Measurements from ENCODE around the gene SLC25A12. TPM values are rescaled to one million over a fixed set of nuclear protein-coding genes. Genes with fewer than 3 reads are reported as not detected.

The SLC25A12 gene
- total and polyA plus RNA-seq, 2 donors (not counting 3 experiments of a cell fraction or from before 2014, with no cell fraction given) = 13.6 to 17.1 TPM

- no peak for FAIRE-seq
- dilution Hi-C loops (cut with MboI; ENCODE audit: extremely low pct_ligation_motif_present, low sequenced_read_pairs) (no loop called here), intact Hi-C loops (cut with micrococcal nuclease) (loop anchor here (10.0 kb wide), 1 partner anchor 211 kb away; the partner anchor contains the start of gene DLX2)
- Histone ChIP-seq H3K79me2 (ENCODE audit: control insufficient read depth, insufficient read depth, low read length) (no peaks in the 10 kb centered on the region), H3K27ac (ENCODE audit: insufficient read depth, low read depth, low read length) (no peak overlapping the region), H3K9me1 (replicated peaks; ENCODE audit: control insufficient read depth, extremely low read depth, insufficient read depth, low read length) (no peaks in the 10 kb centered on the region), H3K4me2 (ENCODE audit: insufficient read depth, low read length) (peak overlapping the region; percentile 61), H3K4me3 (replicated peaks in 1 of 3; ENCODE audit: insufficient read depth in 1 of 3, low read depth in 1 of 3, low read length in 3 of 3) (peak overlapping the region; percentile 63 to 83 (median 64)), H4K20me1 (replicated peaks; ENCODE audit: control insufficient read depth, extremely low read depth, insufficient read depth, low read length) (no peaks in the 10 kb centered on the region), H3K27me3 (ENCODE audit: control insufficient read depth in 2 of 2, insufficient read depth in 2 of 2, low read length in 2 of 2) (no peaks in the 10 kb centered on the region), H3K9me3 (replicated peaks; ENCODE audit: control insufficient read depth, insufficient read depth, low read length) (no peaks in the 10 kb centered on the region), H3K4me1 (ENCODE audit: control insufficient read depth, extremely low read depth, insufficient read depth, low read length) (peaks cover 9% of the 10 kb centered on the region), H2AFZ (ENCODE audit: low read depth, low read length) (peak overlapping the region; percentile 61), H3K9ac (replicated peaks; ENCODE audit: extremely low read depth, insufficient read depth, low read length) (peak overlapping the region; percentile 63), H3K36me3 (ENCODE audit: control insufficient read depth in 2 of 2, extremely low read depth in 1 of 2, insufficient read depth in 2 of 2, low read length in 2 of 2) (no peaks in the 10 kb centered on the region)
- POLR2A ChIA-PET = interaction anchor here (0.6 kb wide), 1 partner anchor 242 kb away, joined by 3 read pairs; no protein-coding TSS in a partner anchor
- BruUV-seq (replicated peaks) = no TSS peak
- CTCF ChIA-PET = interaction anchor here (1.1 to 1.9 kb wide), 4 partner anchors 29 to 221 kb away, joined by 3 to 5 read pairs (median 4); partner anchors contain the start of genes DLX2 and HAT1
- TF ChIP-seq MYC (IDR thresholded peaks at IDR 0.05; ENCODE audit: low read depth, low read length) = no peak
- TF ChIP-seq MAX (IDR thresholded peaks at IDR 0.05; ENCODE audit: insufficient read depth, insufficient read length) = no peak
- no peak for TF ChIP-seq POLR2A (IDR thresholded peaks at IDR 0.05; ENCODE audit: low read depth, low read length)
- TF ChIP-seq FOS (IDR thresholded peaks at IDR 0.05; ENCODE audit: borderline replicate concordance, insufficient read depth, low read length) = no peak
- TF ChIP-seq JUN (IDR thresholded peaks at IDR 0.05; ENCODE audit: borderline replicate concordance, insufficient read depth, insufficient read length, low read depth) = no peak
- TF ChIP-seq EZH2 (IDR thresholded peaks at IDR 0.05; ENCODE audit: borderline replicate concordance, low read depth, low read length, severe bottlenecking) = no peak
- TF ChIP-seq CTCF (IDR thresholded peaks at IDR 0.05; ENCODE audit: extremely low read depth in 1 of 2, insufficient read depth in 1 of 2, low read depth in 1 of 2, low read length in 2 of 2) = no peak
- no peak for TF ChIP-seq GATA2 (IDR thresholded peaks at IDR 0.05; ENCODE audit: insufficient read depth, insufficient read length, low read depth, low read length)
- TF ChIP-seq POLR2AphosphoS5 (IDR thresholded peaks at IDR 0.05; ENCODE audit: insufficient read depth, low read depth, low read length) = no peak
- DNase-seq (ENCODE audit: low read depth, low spot score) = no peak
These were observed 734 bp downstream of the SLC25A12 start for GRCh38 chr2:171893196-171893823.
